CD4-positive, alpha-beta T cell treated with Interleukin-12 subunit alpha and Interleukin-12 subunit beta, for 1 hour (primary cell): ENCODE data around the gene SLC8A2.
"Not testable (repeated sequence)": the region's sequence is repeated elsewhere in the genome, so short reads cannot be mapped to it uniquely, and the experiment has no call there.

ENCODE experiments used
- DNase-seq: peaks from one replicate; pipeline ENCODE4 v3.0.0-alpha.2; 2020

SLC8A2 gene

GRCh38 chr19:47405197-47405550, 66.5 kb downstream of the SLC8A2 start:
- DNase-seq: no peak

- DNase-seq: no peak
Observed at GRCh38 chr19:47404334-47405196, 67.1 kb downstream of the SLC8A2 start.

- DNase-seq: no peak
Observed at GRCh38 chr19:47402504-47402903, 69.2 kb downstream of the SLC8A2 start.

DNA sequence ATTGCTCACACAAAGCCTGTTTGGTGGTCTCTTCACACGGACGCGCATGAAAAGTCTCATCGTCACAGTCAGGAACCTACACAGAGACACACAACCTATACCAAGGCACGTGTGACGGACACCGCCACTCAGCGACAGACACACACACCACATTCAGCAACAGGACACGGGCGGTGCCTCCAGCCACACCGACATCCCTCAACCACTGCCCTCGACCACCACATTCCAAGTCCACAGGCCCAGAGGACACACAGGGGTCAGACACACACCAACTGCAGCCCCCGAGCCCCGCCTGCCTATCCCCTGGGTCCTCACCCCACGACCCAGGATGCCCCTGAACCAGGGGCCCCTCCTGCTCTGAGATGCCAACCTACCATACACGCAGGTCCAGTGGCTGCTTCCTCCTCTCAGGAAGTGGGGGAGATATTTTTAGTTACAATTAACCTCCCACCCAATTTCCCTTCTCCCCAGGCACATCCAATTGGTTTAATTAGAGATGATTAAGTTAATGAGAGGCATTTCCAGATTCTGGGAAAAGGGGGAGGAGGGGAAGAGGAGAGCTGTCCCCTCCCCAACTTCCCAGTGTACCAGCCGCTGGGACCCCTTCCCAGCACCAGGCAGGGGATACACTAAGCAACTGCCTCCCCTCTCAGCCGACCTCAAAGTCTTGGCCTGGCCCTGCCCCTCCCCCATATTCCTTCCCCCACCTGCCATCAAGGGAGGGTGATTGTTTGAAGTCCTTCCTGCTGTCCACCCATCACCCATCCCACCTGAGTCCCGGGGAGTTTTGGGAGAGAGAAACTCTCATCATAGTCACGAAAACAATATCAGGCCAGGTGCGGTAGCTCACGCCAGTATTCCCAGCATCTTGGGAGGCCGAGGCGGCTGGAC, 72.7 kb downstream of the SLC8A2 start:
- DNase-seq: no peak

GRCh38 chr19:47391510-47392223, 80.0 kb downstream of the SLC8A2 start:
- DNase-seq: peak; percentile 82

DNA sequence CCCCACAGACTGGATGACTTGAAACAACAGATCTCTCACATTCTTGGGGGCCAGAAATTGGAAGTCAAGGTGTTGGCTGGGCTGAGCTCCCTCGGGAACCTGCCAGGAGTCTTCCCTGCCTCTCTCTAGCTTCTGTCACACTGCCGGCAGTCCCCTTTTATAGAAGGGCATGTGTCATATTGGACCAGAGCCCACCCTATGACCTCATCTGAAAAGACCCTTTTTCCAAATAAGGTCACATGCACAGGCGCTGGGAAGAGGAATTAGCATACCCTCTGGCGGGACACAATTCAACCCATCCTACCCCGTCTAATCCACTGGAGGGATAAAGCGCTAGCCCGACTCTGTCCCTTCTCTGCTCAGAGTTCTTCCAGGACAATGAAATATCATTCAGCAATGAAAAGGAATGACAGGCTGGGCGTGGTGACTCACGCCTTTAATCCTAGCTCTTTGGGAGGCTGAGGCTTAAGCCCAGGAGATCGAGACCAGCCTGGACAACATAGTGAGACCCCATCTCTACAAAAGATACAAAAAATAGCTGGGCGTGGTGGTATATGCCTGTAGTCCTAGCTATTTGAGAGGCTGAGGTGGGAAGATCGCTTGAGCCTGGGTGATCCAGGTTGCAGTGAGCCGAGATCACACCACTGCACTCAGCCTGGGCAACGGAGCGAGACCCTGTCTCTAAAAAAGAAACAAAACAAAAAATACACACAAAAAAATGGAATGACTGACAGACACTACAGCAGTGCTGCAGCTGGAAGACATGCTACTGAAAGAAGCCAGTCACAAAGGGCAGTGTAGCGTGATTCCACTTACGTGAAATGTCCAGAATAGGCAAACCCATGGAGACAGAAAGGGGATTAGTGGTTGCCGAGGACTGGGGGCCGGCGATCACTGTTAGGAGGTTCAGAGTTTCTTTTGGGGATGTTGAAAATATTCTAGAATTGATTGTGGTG, 80.9 kb downstream of the SLC8A2 start:
- DNase-seq: no peak

DNA sequence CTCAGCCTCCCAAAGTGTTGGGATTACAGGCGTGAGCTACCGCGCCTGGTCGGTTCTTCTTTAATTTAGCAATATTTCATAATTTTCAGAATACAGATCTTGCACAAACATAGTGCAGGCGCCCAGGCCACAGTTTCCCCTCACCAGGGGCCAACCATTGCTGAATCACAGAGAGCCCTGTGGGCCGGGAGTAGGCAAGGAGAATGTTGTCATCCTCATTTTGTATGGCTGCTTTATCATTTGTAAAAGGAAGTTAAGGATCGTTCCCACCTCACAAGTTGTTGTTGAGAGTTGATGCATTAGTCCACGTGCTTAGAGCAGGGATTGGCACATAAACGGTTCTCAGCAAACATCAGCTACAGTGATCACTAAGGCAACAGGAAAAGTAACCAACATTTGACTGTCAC, 82.5 kb downstream of the SLC8A2 start:
- peak; percentile 18 for DNase-seq

- DNase-seq: not testable (repeated sequence)
Observed at GRCh38 chr19:47388721-47389120, 83.0 kb downstream of the SLC8A2 start.

DNA sequence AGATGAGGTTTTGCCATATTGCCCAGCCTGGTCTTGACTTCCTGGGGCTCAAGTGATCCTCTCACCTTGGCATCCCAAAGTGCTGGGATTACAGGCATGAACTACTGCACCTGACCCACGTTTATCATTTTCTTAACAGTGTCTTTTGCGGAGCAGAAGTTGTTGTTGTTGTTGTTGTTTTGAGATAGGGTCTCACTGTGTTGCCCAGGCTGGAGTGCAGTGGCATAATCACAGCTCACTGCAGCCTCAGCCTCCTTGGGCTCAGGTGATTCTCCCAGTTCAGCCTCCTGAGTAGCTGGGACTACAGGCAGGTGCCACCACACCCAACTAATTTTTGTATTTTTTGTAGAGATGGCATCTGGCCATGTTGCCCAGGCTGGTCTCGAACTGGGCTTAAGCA, 84.1 kb downstream of the SLC8A2 start:
- DNase-seq: not testable (repeated sequence)

GRCh38 chr19:47386582-47386981, 85.1 kb downstream of the SLC8A2 start:
- DNase-seq: not testable (repeated sequence)

DNA sequence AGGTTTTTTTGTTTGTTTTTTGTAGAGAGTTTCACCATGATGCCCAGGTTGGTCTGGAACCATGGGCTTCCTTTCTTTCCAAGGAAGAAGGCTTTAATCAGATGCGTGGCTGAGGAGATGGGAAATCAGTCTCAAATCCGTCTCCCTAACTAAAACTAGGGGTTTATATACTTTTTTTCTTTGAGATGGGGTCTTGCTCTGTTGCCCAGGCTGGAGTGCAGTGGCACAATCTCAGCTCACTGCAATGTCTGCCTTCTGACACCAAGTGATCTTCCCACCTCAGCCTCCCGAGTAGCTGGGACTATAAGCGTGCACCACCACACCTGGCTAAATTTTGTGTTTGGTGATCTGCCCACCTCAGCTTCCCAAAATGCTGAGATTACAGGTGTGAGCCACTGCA, 87.2 kb downstream of the SLC8A2 start:
- not testable (repeated sequence) for DNase-seq

DNA sequence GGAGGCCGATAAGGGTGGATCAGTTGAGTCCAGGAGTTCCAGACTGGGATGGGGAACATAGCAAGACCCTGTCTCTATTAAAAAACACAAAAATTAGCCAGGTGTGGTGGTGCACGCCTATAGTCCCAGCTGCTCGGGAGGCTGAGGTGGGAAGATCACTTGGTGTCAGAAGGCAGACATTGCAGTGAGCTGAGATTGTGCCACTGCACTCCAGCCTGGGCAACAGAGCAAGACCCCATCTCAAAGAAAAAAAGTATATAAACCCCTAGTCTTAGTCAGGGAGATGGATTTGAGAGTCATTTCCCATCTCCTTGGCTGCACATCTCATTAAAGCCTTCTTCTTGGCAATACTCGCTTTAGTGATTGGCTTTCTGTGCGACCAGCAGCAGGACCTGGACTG, 87.8 kb downstream of the SLC8A2 start:
- not testable (repeated sequence) for DNase-seq

- peak; percentile 39 for DNase-seq
Observed at GRCh38 chr19:47381653-47382279, 89.9 kb downstream of the SLC8A2 start.

GRCh38 chr19:47381121-47381520, 90.6 kb downstream of the SLC8A2 start:
- DNase-seq: no peak

- DNase-seq: no peak
Observed at GRCh38 chr19:47380559-47380958, 91.1 kb downstream of the SLC8A2 start.

GRCh38 chr19:47379381-47379938, 92.2 kb downstream of the SLC8A2 start:
- no peak for DNase-seq

- DNase-seq: no peak
Observed at GRCh38 chr19:47378246-47378645, 93.4 kb downstream of the SLC8A2 start.
